Neural progenitor cell (in vitro differentiated cells): ENCODE data around the gene HES5. TPM values are rescaled to one million over a fixed set of nuclear protein-coding genes. Genes with fewer than 3 reads are reported as not detected.

Experiments
- DNase-seq: peaks from one replicate; pipeline ENCODE4 v3.0.0-alpha.2; 2016; ENCODE audit warnings: low spot score
- H2AFZ ChIP-seq: fragments of 200-600 bp; sonication (generic); replicated peaks from 2 replicates; pipeline ENCODE4 v1.6.1; 2016; ENCODE audit warnings: antibody characterized with exemption
- H3F3A ChIP-seq: fragments of 200-600 bp; sonication (generic); 2 replicates; pipeline ENCODE4 v1.6.1; 2016; ENCODE audit warnings: antibody characterized with exemption, low read depth
- H3K27ac ChIP-seq: fragments of 200-600 bp; sonication (generic); 2 replicates; pipeline ENCODE4 v1.5.1; 2016; ENCODE audit warnings: mild to moderate bottlenecking
- H3K27me3 ChIP-seq: fragments of 200-600 bp; sonication (generic); 2 replicates; pipeline ENCODE4 v1.6.1; 2016; ENCODE audit warnings: mild to moderate bottlenecking, moderate library complexity
- H3K36me3 ChIP-seq: fragments of 200-600 bp; sonication (generic); 2 replicates; pipeline ENCODE4 v1.5.1; 2016
- H3K4me1 ChIP-seq: fragments of 200-600 bp; sonication (generic); 2 replicates; pipeline ENCODE4 v1.6.1; 2016; ENCODE audit warnings: mixed run types
- H3K4me2 ChIP-seq: fragments of 200-600 bp; sonication (generic); 2 replicates; pipeline ENCODE4 v1.6.1; 2016
- H3K4me3 ChIP-seq: fragments of 200-600 bp; sonication (generic); 2 replicates; pipeline ENCODE4 v1.5.1; 2016
- H3K79me2 ChIP-seq: fragments of 200-600 bp; sonication (generic); 2 replicates; pipeline ENCODE4 v1.6.1; 2016; ENCODE audit warnings: low read depth
- H3K9ac ChIP-seq: fragments of 200-600 bp; sonication (generic); 2 replicates; pipeline ENCODE4 v1.6.1; 2016
- H3K9me3 ChIP-seq: fragments of 200-600 bp; sonication (generic); 2 replicates; pipeline ENCODE4 v1.5.1; 2016; ENCODE audit warnings: low read depth
- H4K20me1 ChIP-seq: fragments of 200-600 bp; sonication (generic); 2 replicates; pipeline ENCODE4 v1.6.1; 2016; ENCODE audit warnings: low read depth
- H3K27ac Mint-ChIP-seq: 3 replicates; pipeline ENCODE4 v1.8.0; 2021; ENCODE audit warnings: mixed read lengths
- H3K27me3 Mint-ChIP-seq: 2 replicates; pipeline ENCODE4 v1.8.0; 2022; ENCODE audit warnings: low read depth, mild to moderate bottlenecking, inconsistent platforms, moderate library complexity, mixed read lengths; ENCODE audit not compliant: insufficient read depth
- H3K36me3 Mint-ChIP-seq: 3 replicates; pipeline ENCODE4 v1.8.0; 2021; ENCODE audit warnings: mixed read lengths
- H3K4me1 Mint-ChIP-seq: 3 replicates; pipeline ENCODE4 v1.8.0; 2021; ENCODE audit warnings: mixed read lengths
- H3K4me3 Mint-ChIP-seq: 3 replicates; pipeline ENCODE4 v1.8.0; 2021; ENCODE audit warnings: mild to moderate bottlenecking, moderate library complexity, mixed read lengths
- H3K9me3 Mint-ChIP-seq: 3 replicates; pipeline ENCODE4 v1.8.0; 2020; ENCODE audit warnings: mixed read lengths
- CTCF ChIP-seq: fragments of 200-600 bp; sonication (generic); IDR thresholded peaks from 2 replicates; pipeline ENCODE4 v1.5.1; 2017; ENCODE audit warnings: antibody characterized with exemption, mild to moderate bottlenecking
- EZH2 ChIP-seq: fragments of 200-600 bp; sonication (generic); IDR thresholded peaks from 2 replicates; pipeline ENCODE4 v1.6.1; 2017; ENCODE audit warnings: antibody characterized with exemption, mild to moderate bottlenecking, moderate library complexity
- EZH2phosphoT487 ChIP-seq: fragments of 200-600 bp; sonication (generic); IDR thresholded peaks from 2 replicates; pipeline ENCODE4 v1.6.1; 2017; ENCODE audit warnings: antibody characterized with exemption
- total RNA-seq: library from RNA; depleted of rRNA; stranded (reverse); fragments of >200 nt; gene quantifications from 2 replicates; pipeline ENCODE4 v1.2.3, GENCODE V29; 2015; ENCODE audit warnings: low replicate concordance

The HES5 gene
- total RNA-seq, 1 donor from 2014 or later, result 6.4 TPM

- no peak for DNase-seq
- no peaks in the 10 kb centered on the region for H3K9me3 Mint-ChIP-seq
- H3K4me3 Mint-ChIP-seq, result no peak overlapping the region
- Histone ChIP-seq H2AFZ (no peak overlapping the region), H3K9me3 (no peaks in the 10 kb centered on the region), H4K20me1 (no peaks in the 10 kb centered on the region), H3K4me1 (peaks cover 13% of the 10 kb centered on the region), H3K4me3 (no peak overlapping the region), H3K27ac (no peak overlapping the region), H3F3A (peaks cover 10% of the 10 kb centered on the region), H3K4me2 (no peak overlapping the region), H3K27me3 (no peaks in the 10 kb centered on the region), H3K9ac (no peak overlapping the region), H3K79me2 (no peaks in the 10 kb centered on the region), H3K36me3 (no peaks in the 10 kb centered on the region)
- H3K27me3 Mint-ChIP-seq, result no peaks in the 10 kb centered on the region
- H3K27ac Mint-ChIP-seq, result peak overlapping the region; percentile 57
- peaks cover 12% of the 10 kb centered on the region for H3K4me1 Mint-ChIP-seq
- H3K36me3 Mint-ChIP-seq, result no peaks in the 10 kb centered on the region
- no peak for TF ChIP-seq EZH2phosphoT487
Observed at GRCh38 chr1:2558861-2559260, 28.8 kb upstream of the HES5 start.

- H3K36me3 Mint-ChIP-seq, result no peaks in the 10 kb centered on the region
- no peak overlapping the region for H3K27ac ChIP-seq
- no peaks in the 10 kb centered on the region for H3K79me2 ChIP-seq
- H3K9me3 Mint-ChIP-seq, result no peaks in the 10 kb centered on the region
- TF ChIP-seq CTCF (no peak), EZH2phosphoT487 (no peak), EZH2 (no peak)
- H3K4me1 Mint-ChIP-seq, result peaks cover 15% of the 10 kb centered on the region
- H3K4me3 ChIP-seq, result no peak overlapping the region
- no peaks in the 10 kb centered on the region for H3K27me3 ChIP-seq
- H3K4me1 ChIP-seq, result peaks cover 13% of the 10 kb centered on the region
- H3K9ac ChIP-seq, result no peak overlapping the region
- H3K27ac Mint-ChIP-seq, result peak overlapping the region; percentile 57
- no peak overlapping the region for H3K4me2 ChIP-seq
- H3K9me3 ChIP-seq, result no peaks in the 10 kb centered on the region
- no peak overlapping the region for H2AFZ ChIP-seq
- H3K27me3 Mint-ChIP-seq, result no peaks in the 10 kb centered on the region
- H3K4me3 Mint-ChIP-seq, result no peak overlapping the region
- peaks cover 10% of the 10 kb centered on the region for H3F3A ChIP-seq
- H4K20me1 ChIP-seq, result no peaks in the 10 kb centered on the region
- H3K36me3 ChIP-seq, result no peaks in the 10 kb centered on the region
- DNase-seq, result no peak
Observed at GRCh38 chr1:2558420-2558819, 28.4 kb upstream of the HES5 start.

GRCh38 chr1:2557482-2558400, 27.7 kb upstream of the HES5 start:
- Histone ChIP-seq H3K9me3 (no peaks in the 10 kb centered on the region), H3K79me2 (no peaks in the 10 kb centered on the region), H3K9ac (no peak overlapping the region), H3K27ac (no peak overlapping the region), H3K4me2 (no peak overlapping the region), H4K20me1 (no peaks in the 10 kb centered on the region), H3K4me3 (no peak overlapping the region), H3K36me3 (no peaks in the 10 kb centered on the region), H2AFZ (no peak overlapping the region), H3F3A (peaks cover 10% of the 10 kb centered on the region), H3K4me1 (peaks cover 13% of the 10 kb centered on the region), H3K27me3 (no peaks in the 10 kb centered on the region)
- no peaks in the 10 kb centered on the region for H3K36me3 Mint-ChIP-seq
- no peaks in the 10 kb centered on the region for H3K9me3 Mint-ChIP-seq
- no peak overlapping the region for H3K4me3 Mint-ChIP-seq
- TF ChIP-seq EZH2phosphoT487, result no peak
- H3K4me1 Mint-ChIP-seq, result peaks cover 13% of the 10 kb centered on the region
- no peak overlapping the region for H3K27ac Mint-ChIP-seq
- DNase-seq, result no peak
- no peaks in the 10 kb centered on the region for H3K27me3 Mint-ChIP-seq

GRCh38 chr1:2556678-2557481, 26.8 kb upstream of the HES5 start:
- H3K27ac Mint-ChIP-seq, result peak overlapping the region; percentile 89
- peak overlapping the region; percentile 19 for H3K4me2 ChIP-seq

More at GRCh38 chr1:2556678-2557481, 26.8 kb upstream of the HES5 start:
- no peak overlapping the region for H3K4me3 ChIP-seq
- no peak overlapping the region for H3K27ac ChIP-seq
- no peaks in the 10 kb centered on the region for H3K36me3 ChIP-seq
- H3K4me1 ChIP-seq, result peaks cover 13% of the 10 kb centered on the region
- Mint-ChIP-seq H3K27me3 (no peaks in the 10 kb centered on the region), H3K36me3 (no peaks in the 10 kb centered on the region), H3K4me3 (peak overlapping the region; percentile 39), H3K9me3 (no peaks in the 10 kb centered on the region), H3K4me1 (peaks cover 17% of the 10 kb centered on the region)
- no peaks in the 10 kb centered on the region for H3K9me3 ChIP-seq
- no peaks in the 10 kb centered on the region for H4K20me1 ChIP-seq
- no peak for DNase-seq
- H3K27me3 ChIP-seq, result no peaks in the 10 kb centered on the region
- H2AFZ ChIP-seq, result no peak overlapping the region
- no peak overlapping the region for H3K9ac ChIP-seq
- H3K79me2 ChIP-seq, result no peaks in the 10 kb centered on the region
- TF ChIP-seq EZH2 (no peak), CTCF (peak; percentile 12), EZH2phosphoT487 (no peak)
- peaks cover 10% of the 10 kb centered on the region for H3F3A ChIP-seq
